PC-3 (cell line): ENCODE results near the gene MPV17L2.

Experiments used
- EZH2 ChIP-seq: fragments of 300-600 bp; sonication (generic); IDR thresholded peaks from one replicate; pipeline ENCODE4 v1.6.1; 2017; ENCODE audit warnings: antibody characterized with exemption, mild to moderate bottlenecking, low read length; ENCODE audit not compliant: unreplicated experiment
- EZH2phosphoT487 ChIP-seq: fragments of 300-600 bp; sonication (generic); IDR thresholded peaks from 2 replicates; pipeline ENCODE4 v1.6.1; 2018; ENCODE audit warnings: mild to moderate bottlenecking, antibody characterized with exemption, low read length, borderline replicate concordance
- TF ChIP-seq, protein P1 (sequence below): fragments of 300-600 bp; sonication (generic); conservative IDR thresholded peaks from 2 replicates; pipeline ENCODE4 v1.5.1; 2017; ENCODE audit warnings: antibody characterized with exemption, low read depth, mild to moderate bottlenecking, low read length

- TF ChIP-seq, protein P1, sequence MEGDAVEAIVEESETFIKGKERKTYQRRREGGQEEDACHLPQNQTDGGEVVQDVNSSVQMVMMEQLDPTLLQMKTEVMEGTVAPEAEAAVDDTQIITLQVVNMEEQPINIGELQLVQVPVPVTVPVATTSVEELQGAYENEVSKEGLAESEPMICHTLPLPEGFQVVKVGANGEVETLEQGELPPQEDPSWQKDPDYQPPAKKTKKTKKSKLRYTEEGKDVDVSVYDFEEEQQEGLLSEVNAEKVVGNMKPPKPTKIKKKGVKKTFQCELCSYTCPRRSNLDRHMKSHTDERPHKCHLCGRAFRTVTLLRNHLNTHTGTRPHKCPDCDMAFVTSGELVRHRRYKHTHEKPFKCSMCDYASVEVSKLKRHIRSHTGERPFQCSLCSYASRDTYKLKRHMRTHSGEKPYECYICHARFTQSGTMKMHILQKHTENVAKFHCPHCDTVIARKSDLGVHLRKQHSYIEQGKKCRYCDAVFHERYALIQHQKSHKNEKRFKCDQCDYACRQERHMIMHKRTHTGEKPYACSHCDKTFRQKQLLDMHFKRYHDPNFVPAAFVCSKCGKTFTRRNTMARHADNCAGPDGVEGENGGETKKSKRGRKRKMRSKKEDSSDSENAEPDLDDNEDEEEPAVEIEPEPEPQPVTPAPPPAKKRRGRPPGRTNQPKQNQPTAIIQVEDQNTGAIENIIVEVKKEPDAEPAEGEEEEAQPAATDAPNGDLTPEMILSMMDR = no peak
- no peak for TF ChIP-seq EZH2
- TF ChIP-seq EZH2phosphoT487 = no peak
Measured at GRCh38 chr19:18197306-18197705, 4.3 kb downstream of the MPV17L2 start.
